Dermis microvascular lymphatic vessel endothelial cell (primary cell): ENCODE data around the gene LRIG3. TPM values are rescaled to one million over a fixed set of nuclear protein-coding genes. Genes with fewer than 3 reads are reported as not detected.

ENCODE experiments used
- DNase-seq, 2 donors: peaks; one replicate each; pipeline versions ENCODE4 v3.0.0 to v3.0.0-alpha.2; 2010; ENCODE audit warnings: low read depth in 2 of 2
- total RNA-seq: library from RNA; depleted of rRNA; stranded (reverse); fragments of >200 nt; gene quantifications from 2 replicates; pipeline ENCODE4 v1.2.1, GENCODE V29; 2014

The LRIG3 gene
- total RNA-seq, 1 donor from 2014 or later = 24.5 TPM

DNA sequence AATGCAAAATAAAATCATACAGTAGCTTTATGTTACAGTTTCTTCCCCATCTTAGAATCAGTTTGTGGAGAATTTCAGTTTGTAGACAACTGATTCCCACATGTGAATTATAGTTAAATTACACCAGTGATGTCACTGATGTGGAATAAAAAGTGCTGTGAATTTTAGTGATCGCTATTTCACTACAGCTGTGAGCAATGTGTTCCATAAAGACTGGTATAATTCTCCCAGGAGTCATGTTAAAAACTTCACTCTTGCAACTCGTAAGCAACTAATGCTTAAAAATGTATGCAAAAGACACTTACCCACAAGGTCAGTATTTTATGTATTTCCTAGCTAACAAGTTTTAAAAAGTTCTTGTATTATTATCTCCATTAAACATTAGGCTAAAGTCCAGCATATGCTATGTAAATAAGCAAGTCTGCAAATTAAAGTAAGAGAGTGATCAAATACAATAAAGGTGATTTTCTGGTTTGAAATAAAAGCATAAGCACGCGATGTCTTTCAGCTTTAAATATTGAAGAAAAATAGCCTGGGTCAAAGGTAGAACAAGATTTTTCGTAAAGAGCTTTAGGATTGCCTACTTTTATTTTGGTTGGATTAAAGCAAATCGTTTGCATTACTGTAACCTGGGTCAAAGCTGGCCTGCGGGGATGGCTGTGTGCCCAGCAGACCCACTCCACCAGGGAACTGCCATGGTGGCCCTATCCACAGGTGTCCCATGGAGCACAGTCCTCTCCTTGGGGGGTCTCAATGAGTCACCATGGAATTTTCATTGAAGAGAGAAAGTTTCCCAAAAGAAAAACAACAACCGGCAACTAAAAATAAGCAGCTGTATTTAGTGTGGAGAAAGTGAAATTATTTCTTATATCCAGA, 12.7 kb upstream of the LRIG3 start:
- DNase-seq = no peak

DNA sequence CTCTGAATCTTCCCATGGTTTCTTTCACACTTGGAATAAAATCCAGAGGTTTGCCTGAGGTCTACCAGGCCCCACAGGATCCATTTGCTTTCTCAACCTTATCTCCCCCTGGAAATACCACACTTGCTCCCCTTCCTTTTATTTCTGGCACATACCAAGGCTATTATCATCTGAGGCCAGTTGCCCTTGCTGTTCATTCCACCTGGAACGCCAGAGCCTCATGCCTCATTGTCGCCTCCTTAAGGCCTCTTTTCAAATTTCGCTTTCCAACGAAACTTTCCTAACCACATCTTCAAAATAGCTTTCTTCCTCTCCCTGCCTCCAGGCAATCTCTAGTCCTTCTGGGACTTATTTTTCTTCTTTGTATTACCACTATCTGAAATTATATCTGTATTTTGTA, 11.2 kb upstream of the LRIG3 start:
- no peak for DNase-seq

DNA sequence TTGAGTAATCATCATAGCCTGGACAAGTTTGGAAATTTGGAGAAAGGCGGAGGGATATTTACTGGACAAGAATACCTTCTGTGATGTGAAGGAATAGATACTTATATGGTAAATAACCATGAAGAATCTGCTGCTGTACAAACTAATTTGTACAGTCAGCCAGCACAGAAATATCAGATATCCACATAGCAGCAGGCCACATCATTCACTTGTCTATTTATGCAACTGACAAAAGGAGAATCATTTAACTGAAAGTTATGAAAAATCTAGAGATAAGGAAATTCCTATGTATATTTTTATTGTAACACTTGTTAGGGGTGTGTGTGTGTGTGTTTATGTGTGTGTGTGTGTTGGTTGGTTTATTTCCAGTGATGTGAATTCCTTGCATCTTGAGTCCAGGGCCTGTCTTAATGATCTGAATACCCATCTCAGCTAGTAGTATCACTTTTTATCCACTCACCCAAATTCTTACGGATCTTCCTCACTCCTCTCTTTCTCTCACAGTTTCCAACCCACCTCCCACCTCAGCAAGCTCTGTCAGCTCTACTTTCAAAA, 10.5 kb upstream of the LRIG3 start:
- no peak for DNase-seq

DNA sequence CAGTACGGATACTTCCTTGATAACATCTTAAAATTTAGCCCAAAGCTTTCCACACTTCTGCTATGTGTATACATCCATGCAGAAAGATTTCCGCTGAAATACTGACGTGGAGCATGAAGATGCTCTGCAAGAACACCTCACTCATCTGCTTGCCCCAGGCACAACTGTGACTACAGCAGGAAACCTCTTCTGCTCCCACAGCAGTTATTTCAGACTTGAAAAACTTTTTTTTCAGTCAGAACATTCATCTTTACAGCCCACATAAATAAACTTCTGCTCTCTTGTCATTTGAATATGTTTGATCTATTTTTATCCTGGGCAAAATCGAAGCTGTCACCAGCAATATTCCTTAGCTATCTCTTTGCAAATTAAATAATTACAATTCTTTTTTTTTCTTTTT, 6.8 kb upstream of the LRIG3 start:
- DNase-seq = no peak

DNA sequence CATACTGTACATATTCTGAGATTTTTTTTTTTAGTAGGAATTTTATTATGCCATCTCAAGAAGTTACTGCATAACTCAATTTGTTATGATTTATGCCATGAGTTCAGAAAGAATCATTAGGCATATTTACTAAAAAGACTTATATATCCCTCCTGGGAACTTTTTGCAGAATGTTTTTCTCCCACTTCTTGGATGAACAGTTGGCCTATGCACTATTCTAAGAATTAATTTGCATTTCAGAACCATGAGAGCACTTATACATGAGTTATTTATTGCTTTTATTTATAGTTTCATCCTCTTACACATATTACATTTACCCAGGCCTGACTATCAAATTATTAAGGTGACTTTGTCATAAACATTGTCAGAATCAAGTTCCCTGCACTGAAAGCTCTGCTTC, 6.3 kb upstream of the LRIG3 start:
- DNase-seq = no peak

DNA sequence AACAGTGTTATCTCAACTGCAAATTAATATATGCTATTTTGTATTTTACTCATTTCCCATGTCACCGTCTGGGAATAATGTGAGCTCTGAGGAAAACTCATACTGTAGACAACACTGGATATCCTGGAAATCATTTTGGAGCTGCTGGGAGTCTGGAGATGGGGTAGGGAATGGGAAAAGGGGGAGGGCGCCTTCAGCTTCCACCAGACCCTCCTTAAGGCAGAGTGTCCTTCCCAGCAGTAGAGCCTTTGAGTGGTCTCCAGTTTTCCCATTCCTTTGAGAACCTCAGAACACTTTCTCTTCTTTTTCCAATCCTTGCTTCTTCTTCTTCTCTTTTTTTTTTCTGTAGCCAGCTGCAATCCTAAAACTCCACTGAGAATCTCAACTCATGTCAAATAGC, 5.4 kb upstream of the LRIG3 start:
- DNase-seq = no peak

DNA sequence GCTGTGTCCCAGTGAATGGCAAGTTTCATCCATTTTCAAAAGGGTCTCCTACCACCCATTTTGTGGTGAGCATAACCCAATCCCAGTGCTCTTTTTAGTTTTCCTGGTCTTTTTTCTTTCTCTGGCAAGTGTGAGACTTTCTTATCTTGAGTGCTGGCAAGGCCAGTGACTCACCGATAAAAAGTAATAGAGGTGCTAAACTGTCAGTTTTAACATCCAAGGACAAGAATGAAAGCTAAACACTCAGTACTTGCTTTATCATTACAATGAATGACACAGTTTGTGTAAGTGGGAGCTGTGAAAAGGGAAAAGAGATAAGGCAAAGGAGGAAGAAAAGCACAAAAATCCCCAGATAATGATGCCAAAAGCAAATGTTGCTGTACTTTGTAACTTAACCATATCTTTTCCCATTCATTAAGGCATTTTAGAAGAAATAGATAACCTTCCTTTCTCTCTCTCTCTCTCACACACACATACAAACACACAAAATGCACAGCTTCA, 4.9 kb upstream of the LRIG3 start:
- peak in 1 of 2 donors; percentile 59 for DNase-seq

DNA sequence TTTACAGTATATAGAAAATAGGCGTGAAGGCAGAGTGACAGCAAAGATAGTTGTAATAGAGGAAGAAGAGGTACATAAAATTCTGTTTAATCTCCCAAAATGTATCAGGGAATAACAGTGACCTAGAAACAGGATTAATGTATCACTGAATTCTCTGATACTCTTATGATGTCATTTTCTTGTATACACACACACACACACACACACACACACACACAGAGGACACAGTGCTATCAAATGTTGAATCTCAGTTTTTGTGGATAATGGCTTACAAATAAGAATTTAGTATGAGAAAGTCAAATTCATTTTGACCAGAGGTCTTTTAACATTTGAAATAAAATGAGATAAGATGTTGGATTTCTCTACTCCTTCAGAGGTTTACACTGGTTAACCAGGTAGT, 4.3 kb upstream of the LRIG3 start:
- DNase-seq = no peak

DNA sequence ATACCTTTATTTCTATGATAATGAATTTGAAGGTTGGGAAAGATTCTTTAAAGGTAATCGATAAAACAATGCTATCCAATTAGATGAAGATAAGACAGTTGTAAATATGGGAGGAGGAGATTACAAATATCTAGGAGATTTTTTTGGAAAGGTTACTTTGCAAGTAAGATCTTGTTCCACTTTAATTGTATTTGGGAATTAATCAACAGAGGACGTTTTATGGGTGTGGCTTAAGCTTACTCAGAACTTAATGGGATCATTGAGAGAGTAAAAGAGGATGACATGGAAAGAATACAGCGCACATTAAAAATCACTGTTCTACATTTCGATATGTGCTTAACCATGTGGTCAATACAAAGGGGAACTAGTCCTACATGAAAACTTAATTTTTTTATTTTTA, 3.5 kb upstream of the LRIG3 start:
- no peak for DNase-seq

DNA sequence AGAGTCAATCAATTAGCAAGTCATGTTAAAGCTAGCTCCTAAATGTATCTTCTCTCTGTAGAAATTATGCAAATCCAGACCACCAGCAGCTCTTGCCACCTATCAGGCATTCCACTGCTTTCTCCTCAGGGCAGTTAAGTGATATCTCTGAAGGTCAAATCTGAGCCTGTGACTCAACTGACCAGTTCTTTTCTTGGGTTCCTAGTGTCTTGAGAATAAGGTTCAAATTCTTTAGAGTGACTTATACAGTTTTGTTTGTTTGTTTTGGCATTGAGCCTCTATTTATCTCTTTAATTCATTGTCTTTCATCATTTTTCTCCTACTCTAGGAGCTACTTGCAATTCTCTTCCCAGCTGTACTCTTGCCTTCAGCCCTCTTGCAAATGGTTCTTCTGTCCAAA, 2.5 kb upstream of the LRIG3 start:
- peak in 1 of 2 donors; percentile 38 for DNase-seq

DNA sequence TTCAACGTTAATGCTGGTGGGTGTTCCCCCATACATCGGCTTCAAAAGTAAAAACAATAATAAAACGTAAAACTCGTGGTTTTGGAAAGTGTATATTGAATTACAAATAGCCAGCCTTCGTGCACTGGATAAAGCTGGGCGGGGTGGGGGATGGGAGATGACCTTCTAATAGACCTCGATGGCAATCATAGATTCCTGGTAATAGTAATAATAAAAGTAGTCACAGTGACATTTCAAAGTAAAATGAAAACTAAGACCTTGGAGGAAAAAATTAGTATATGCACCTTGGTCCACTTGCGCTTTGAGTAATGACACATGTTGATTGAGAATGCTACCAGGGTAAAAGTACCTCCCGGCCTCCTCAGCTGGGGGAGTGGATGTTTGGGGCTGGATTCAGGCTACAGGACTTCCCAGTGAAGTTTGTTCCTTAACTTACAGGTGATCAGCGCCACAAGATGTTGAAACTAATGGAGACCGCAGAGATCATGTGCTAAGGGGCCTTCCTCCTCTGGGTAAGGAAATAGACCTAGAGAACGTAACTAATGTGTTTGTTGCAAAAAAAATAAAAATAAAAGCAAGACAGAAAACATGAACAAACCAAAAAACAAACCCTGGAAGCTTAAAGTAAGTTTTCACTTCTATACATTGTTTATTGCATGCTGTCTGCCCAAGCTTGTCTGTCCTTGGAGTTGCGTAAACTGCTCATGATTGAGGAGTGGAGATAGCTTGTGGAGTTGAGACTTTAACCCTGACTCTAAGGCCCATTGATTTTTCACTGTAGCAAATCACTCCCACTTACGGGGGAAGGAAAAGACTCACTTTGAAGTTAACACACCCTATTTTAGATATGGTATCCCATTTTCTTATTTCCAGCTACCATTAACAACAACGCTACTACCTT, 907 bp upstream of the LRIG3 start:
- DNase-seq = no peak

DNA sequence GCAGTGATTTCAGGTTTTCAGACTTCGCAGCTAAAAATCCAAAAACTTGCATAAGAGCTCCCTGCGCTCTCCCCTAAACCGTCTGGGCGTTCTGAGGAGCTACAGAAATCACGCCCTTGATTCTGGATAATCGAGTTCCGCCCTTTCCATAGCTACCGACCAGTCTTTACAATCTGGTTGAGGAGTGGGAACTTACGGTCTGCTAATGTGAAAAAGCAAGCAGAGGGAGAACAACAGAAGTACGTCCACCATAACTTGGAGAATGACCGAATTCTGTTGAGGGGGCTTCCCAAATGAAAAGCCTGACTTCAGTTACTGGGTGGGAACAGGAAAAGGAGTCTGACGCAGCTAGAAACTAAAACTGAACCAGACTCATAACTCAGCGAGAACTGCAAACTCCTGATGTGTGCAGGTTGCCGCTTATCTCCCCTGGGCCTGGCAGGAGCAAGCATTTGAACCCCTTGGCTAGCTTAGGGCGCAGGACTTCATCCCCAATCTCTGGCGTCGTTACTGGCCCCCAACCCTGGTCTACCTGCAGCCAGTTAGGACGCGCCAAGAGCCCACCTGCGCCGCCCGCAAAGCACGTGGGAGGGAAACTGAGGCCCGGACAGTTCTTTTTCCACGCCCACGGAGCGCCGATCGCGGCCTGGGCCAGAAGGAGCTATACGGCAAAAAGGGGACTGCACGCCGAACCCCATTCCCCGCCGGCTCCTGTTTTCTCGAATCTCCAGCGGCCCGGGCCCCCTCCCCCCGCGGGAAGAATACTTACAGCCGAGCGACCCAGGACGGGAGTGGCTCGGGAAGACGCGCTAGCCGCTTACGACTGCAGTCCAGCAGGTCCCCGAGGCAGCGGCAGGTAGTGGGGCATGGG, 838 bp downstream of the LRIG3 start:
- peak; percentile 65 to 74 for DNase-seq

DNA sequence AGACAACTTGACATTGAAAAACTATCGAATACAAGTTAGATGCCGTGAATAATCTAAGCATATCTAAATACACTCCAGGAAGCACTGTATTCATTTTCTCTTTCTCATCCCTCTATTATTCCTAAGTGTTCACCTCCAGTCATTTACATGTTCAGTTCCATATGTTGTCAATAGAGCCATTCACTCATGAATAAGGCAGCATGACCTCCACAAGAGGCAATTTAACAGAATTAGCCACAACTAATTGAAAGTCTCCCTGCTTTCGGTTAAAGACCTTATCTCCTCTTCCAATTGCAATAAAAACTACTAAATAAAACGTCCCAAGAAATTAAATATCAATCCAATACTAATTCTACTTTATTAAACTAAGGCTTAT, 1.8 kb downstream of the LRIG3 start:
- peak in 1 of 2 donors; percentile 29 for DNase-seq

DNA sequence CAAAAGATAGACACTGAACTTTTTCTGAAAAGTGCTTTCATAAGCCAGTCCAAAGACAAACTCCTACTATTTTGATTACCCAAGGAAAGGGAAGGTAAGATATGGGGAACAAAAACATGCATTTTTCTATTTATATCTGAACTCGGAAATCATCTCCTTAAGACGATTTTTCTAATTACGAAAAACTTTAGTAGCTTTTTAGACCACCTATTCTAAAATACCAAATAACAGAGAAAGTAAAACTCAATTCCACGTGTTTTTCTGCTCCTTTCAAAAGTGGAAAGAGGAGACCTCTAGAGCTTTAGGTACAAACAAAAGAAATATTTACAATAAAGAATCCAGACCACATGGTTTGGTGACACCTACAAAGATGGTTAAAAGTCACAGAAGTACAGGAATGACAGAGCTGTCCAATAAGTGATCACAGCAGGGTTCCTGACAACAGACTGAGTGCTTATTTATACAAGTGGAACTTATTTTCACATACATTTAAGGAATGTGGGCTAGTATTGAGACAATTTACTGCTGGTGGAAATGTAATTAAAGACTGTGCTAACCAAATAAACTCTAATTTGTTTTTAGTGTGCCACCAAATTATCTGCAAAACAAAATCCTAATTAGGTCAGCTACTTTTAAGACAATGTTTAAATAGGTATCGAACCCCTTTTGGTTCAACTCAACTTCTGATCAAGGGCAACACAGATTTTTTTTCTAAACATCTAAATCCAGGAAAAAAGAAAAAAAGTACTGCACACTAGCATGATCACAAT, 2.4 kb downstream of the LRIG3 start:
- peak in 1 of 2 donors; percentile 59 for DNase-seq

DNA sequence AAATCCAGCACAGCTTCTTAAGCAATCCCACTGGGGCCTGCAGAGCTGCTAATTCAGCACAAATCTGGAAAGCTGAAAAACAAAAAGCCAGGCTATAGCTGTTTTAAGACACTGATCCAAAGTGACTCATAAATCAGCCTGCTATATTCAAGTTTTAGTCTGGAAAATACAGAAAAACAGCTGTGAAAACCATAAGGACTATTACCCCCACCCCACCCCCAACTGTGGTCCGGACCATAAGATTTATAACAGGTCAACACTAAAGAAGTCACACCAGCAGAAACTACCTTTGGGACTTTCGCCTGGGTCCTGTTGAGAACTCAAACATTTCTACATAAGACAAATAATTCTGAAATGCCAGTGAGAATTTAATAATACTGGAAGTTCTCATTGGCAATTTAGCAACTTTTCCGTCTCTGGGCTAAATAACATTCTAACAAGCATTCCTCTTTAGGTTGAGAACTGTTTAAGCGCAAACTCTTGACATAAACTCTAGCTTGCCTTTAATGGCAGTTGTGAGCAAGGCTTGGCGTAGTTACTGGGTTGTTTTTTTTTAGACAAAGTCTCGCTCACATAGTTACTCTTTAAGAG, 3.3 kb downstream of the LRIG3 start:
- DNase-seq = peak in 1 of 2 donors; percentile 51

DNA sequence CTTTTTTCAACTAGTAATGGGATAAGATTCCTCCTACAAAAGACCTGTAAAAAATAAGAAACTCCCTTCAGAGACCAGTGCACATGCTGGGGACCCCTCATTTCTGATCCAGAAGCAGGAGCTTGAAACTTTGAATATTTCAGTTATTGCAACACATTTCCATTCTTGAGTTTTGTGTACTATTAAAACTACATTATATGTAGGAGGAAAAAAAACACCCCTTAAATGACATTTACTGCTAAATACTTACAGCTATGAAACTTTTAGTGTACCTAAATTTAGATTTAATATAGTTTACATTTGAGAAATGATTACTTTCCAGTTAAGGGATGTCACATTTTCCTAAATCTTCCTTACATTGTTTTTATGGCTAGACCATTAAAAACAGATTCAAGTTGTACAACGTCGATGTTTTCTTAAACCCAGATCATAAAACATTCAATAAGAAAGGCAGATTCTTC, 4.1 kb downstream of the LRIG3 start:
- DNase-seq = no peak

DNA sequence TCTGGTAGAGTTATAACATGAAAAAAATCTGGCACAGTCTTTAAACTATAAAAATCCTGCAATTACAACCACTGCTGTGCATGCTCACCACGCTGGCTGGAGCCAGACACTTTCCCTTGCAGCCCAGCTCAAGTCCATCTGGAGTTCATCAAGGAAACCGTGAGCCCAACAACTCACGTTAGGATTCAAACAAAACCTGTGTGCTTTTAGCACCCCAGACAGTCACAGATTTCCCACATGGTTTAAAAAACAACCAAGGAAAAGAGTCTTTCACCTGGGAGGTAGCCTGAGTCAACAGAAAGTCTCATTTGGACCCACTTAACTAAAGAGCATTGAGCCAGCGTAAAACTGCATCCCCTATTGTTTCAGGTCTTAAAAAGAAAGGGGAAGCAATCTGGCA, 4.7 kb downstream of the LRIG3 start:
- peak in 1 of 2 donors; percentile 35 for DNase-seq

DNA sequence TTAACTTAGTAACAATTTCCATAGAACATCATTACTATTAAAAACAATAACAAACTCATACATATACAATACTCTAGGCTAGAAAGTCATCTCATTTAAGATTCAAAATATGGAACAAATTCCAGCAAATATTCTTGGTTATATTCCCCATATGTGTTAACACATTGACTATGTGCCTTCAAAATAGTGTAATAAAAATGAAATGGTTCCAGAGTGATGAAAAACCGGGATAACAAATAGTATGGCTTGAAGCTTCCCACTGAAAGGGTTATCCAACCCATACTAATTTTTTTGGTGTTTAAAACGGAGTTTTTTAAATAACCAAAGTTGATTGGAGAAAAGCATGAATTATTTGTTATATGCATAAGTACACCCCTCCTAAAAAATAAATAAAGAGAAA, 5.3 kb downstream of the LRIG3 start:
- DNase-seq = no peak

DNA sequence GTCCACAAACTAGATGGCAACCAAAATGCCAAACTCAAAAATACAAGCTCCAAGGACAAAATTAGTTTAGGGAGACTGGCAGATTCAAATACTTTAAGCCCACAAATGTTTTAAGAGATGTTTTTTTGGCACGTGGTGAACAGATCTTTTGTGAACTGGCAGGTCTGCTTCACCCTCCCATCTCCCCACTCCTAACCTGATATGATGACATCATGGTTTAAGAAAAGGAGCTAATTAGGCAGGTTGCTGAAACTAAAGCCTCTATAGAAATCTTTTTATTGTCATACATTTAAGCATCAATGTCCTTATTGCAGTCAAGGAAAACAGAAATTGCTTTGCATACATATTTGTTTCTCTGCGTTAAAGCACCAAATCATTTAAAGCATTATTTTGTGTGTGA, 5.8 kb downstream of the LRIG3 start:
- DNase-seq = no peak

DNA sequence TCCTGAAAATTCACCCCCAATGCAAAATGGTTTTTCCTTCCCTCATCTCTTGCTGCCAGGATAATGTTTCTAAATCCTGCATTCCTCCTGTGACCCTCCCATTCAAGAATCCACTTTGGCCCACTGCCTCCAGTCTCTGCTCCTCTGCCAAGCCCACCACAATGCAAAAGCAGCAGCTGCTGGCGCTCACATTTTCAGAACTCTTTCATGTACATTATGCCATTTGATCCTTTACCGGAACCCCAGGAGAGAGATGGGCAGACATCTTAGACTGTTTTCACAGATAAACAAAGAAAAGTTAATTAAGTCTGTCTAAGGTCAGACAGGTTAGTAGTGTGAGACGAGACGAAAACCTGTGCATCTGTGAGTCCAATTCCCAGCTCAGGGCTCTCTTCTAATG, 12.9 kb downstream of the LRIG3 start:
- no peak for DNase-seq
